CD14-positive monocyte (primary cell): ENCODE measurements around the gene TMEM59L. TPM values are rescaled to one million over a fixed set of nuclear protein-coding genes. Genes with fewer than 3 reads are reported as not detected.
"Not testable (repeated sequence)": the region's sequence is repeated elsewhere in the genome, so short reads cannot be mapped to it uniquely, and the experiment has no call there.

Experiments used
- DNase-seq, 3 donors: peaks; one replicate each; pipeline ENCODE4 v3.0.0-alpha.2; 2011 to 2022
- H2AFZ ChIP-seq: 2 replicates; pipeline ENCODE4 v1.6.0; 2012; ENCODE audit warnings: mild to moderate bottlenecking, low read depth, low read length, inconsistent platforms; ENCODE audit not compliant: insufficient read depth, poor library complexity, severe bottlenecking
- H3K27ac ChIP-seq, 2 donors: 1 replicate in 1 of 2; 2 replicates in 1 of 2; pipeline ENCODE4 v1.5.1; 2012 to 2013; ENCODE audit warnings: low read length in 2 of 2, control low read depth in 1 of 2, inconsistent platforms in 1 of 2, low read depth in 1 of 2, mild to moderate bottlenecking in 1 of 2
- H3K27me3 ChIP-seq, 2 donors: one replicate each; pipeline versions ENCODE4 v1.6.0 to v1.6.1; 2011 to 2013; ENCODE audit warnings: low read length in 2 of 2; ENCODE audit not compliant: control insufficient read depth in 2 of 2, insufficient read depth in 2 of 2
- H3K36me3 ChIP-seq, 2 donors: replicated peaks in 1 of 2; 1 replicate in 1 of 2; 2 replicates in 1 of 2; pipeline versions ENCODE4 v1.5.1 to v1.6.1; 2012 to 2013; ENCODE audit warnings: low read length in 2 of 2, control low read depth in 1 of 2, inconsistent platforms in 1 of 2, mild to moderate bottlenecking in 1 of 2; ENCODE audit not compliant: insufficient read depth in 2 of 2, control insufficient read depth in 1 of 2
- H3K4me1 ChIP-seq, 2 donors: 1 replicate in 1 of 2; 2 replicates in 1 of 2; pipeline versions ENCODE4 v1.5.1 to v1.6.1; 2012 to 2013; ENCODE audit warnings: low read length in 2 of 2, control low read depth in 1 of 2, inconsistent platforms in 1 of 2, mild to moderate bottlenecking in 1 of 2, moderate library complexity in 1 of 2; ENCODE audit not compliant: insufficient read depth in 2 of 2, control insufficient read depth in 1 of 2
- H3K4me2 ChIP-seq: replicated peaks from 2 replicates; pipeline ENCODE3; 2012; ENCODE audit warnings: low read length, moderate library complexity, mild to moderate bottlenecking; ENCODE audit not compliant: poor library complexity, severe bottlenecking; ENCODE audit errors: extremely low read depth
- H3K4me3 ChIP-seq, 3 experiments: fragments of 200-600 bp in 1 of 3; sonication (generic) in 1 of 3; replicated peaks in 1 of 3; 1 replicate in 2 of 3; 2 replicates in 1 of 3; pipeline ENCODE4 v1.5.1; 2011 to 2013; ENCODE audit warnings: low read length in 3 of 3, mild to moderate bottlenecking in 3 of 3, control low read depth in 2 of 3, low read depth in 2 of 3, inconsistent platforms in 1 of 3, moderate library complexity in 1 of 3
- H3K79me2 ChIP-seq: 2 replicates; pipeline ENCODE4 v1.6.0; 2012; ENCODE audit warnings: mild to moderate bottlenecking, control low read depth, inconsistent platforms, low read length, moderate library complexity; ENCODE audit not compliant: insufficient read depth
- H3K9ac ChIP-seq: 2 replicates; pipeline ENCODE4 v1.6.0; 2017; ENCODE audit warnings: low read length, mild to moderate bottlenecking; ENCODE audit not compliant: insufficient read depth, poor library complexity, severe bottlenecking
- H3K9me3 ChIP-seq, 2 donors: replicated peaks in 1 of 2; 1 replicate in 1 of 2; 2 replicates in 1 of 2; pipeline versions ENCODE4 v1.5.1 to v1.6.1; 2012 to 2013; ENCODE audit warnings: low read length in 2 of 2, control low read depth in 1 of 2; ENCODE audit not compliant: control insufficient read depth in 1 of 2, insufficient read depth in 1 of 2
- H4K20me1 ChIP-seq: 2 replicates; pipeline ENCODE4 v1.6.0; 2012; ENCODE audit warnings: mild to moderate bottlenecking, low read length, control low read depth, moderate library complexity; ENCODE audit not compliant: insufficient read depth
- H3K27ac Mint-ChIP-seq, 7 donors: one replicate each; pipeline ENCODE4 v1.8.0; 2020; ENCODE audit warnings: mild to moderate bottlenecking in 7 of 7, mixed read lengths in 7 of 7, moderate library complexity in 6 of 7, inconsistent platforms in 2 of 7
- H3K27me3 Mint-ChIP-seq, 3 donors: one replicate each; pipeline ENCODE4 v1.8.0; 2021 to 2022; ENCODE audit warnings: low read depth in 3 of 3, mild to moderate bottlenecking in 3 of 3, mixed read lengths in 3 of 3, moderate library complexity in 3 of 3, inconsistent platforms in 1 of 3
- H3K36me3 Mint-ChIP-seq, 2 donors: one replicate each; pipeline ENCODE4 v1.8.0; 2020; ENCODE audit warnings: mixed read lengths in 2 of 2, inconsistent platforms in 1 of 2, mild to moderate bottlenecking in 1 of 2
- H3K4me1 Mint-ChIP-seq: one replicate; pipeline ENCODE4 v1.8.0; 2020; ENCODE audit warnings: mild to moderate bottlenecking, mixed read lengths
- H3K4me3 Mint-ChIP-seq, 2 donors: one replicate each; pipeline ENCODE4 v1.8.0; 2020; ENCODE audit warnings: mild to moderate bottlenecking in 2 of 2, mixed read lengths in 2 of 2, moderate library complexity in 1 of 2
- H3K9me3 Mint-ChIP-seq, 7 donors: one replicate each; pipeline ENCODE4 v1.8.0; 2020 to 2022; ENCODE audit warnings: mixed read lengths in 7 of 7, mild to moderate bottlenecking in 6 of 7, moderate library complexity in 6 of 7, inconsistent platforms in 2 of 7
- CTCF ChIP-seq: fragments of 200-600 bp; IDR thresholded peaks from one replicate; pipeline ENCODE4 v1.8.0; 2022; ENCODE audit warnings: antibody characterized with exemption, mild to moderate bottlenecking
- WGBS: methylation state at CpG from one replicate; pipeline ENCODE4 v1.1.5; 2013; ENCODE audit warnings: missing lambda C conversion rate; ENCODE audit not compliant: insufficient coverage; 5-methylcytosine and 5-hydroxymethylcytosine counted together
- intact Hi-C, 2 donors: fragments of 100-400 bp; cut with micrococcal nuclease; formaldehyde crosslinking; loops; one replicate each; pipeline versions ENCODE4 v1.15.0 to v1.15.1; 2023
- polyA plus RNA-seq, 3 donors: library from polyadenylated mRNA; depleted of rRNA in 1 of 3; unstranded in 2 of 3; stranded (reverse) in 1 of 3; fragments of 300-500 nt in 2 of 3; fragments of >200 nt in 1 of 3; fragmentation: Illumina TruSeq in 2 of 3; gene quantifications; 1 replicate in 2 of 3; 2 replicates in 1 of 3; pipeline ENCODE4 v1.2.3, GENCODE V29; 2012 to 2021

The TMEM59L gene
- polyA plus RNA-seq, 3 donors = not detected

GRCh38 chr19:18599485-18599884 is 13.2 kb upstream of the TMEM59L start:
- Histone ChIP-seq H3K9me3 (peaks cover 0 to 6% of the 10 kb centered on the region in 2 donors), H3K4me2 (no peak overlapping the region), H3K4me3 (no peak overlapping the region), H4K20me1 (no peaks in the 10 kb centered on the region), H3K4me1 (peaks cover 14 to 21% of the 10 kb centered on the region in 2 donors), H3K79me2 (no peaks in the 10 kb centered on the region), H3K9ac (no peak overlapping the region), H3K36me3 (no peaks in the 10 kb centered on the region), H3K27ac (no peak overlapping the region), H3K27me3 (peaks cover 24 to 66% of the 10 kb centered on the region in 2 donors), H2AFZ (no peak overlapping the region)
- H3K4me1 Mint-ChIP-seq = peaks cover 17% of the 10 kb centered on the region
- intact Hi-C loops = no loop called here
- no peak for DNase-seq
- H3K27ac Mint-ChIP-seq = no peak overlapping the region
- 88% methylated on average over 18 of the region's 20 CpGs for WGBS
- H3K4me3 Mint-ChIP-seq = no peak overlapping the region
- peaks cover 0 to 10% (median 7%) of the 10 kb centered on the region in 7 donors for H3K9me3 Mint-ChIP-seq
- H3K27me3 Mint-ChIP-seq = peaks cover 65 to 88% (median 74%) of the 10 kb centered on the region in 3 donors
- peaks cover 0 to 9% of the 10 kb centered on the region in 2 donors for H3K36me3 Mint-ChIP-seq
- no peak for TF ChIP-seq CTCF

- H3K36me3 Mint-ChIP-seq, H3K4me1 Mint-ChIP-seq, H4K20me1 ChIP-seq, H3K9ac ChIP-seq, H3K27ac ChIP-seq, intact Hi-C loops, DNase-seq, H3K4me3 ChIP-seq, H3K27ac Mint-ChIP-seq, H3K36me3 ChIP-seq, H2AFZ ChIP-seq, H3K4me2 ChIP-seq, H3K79me2 ChIP-seq: not testable (repeated sequence)
- peaks cover 29 to 66% of the 10 kb centered on the region in 2 donors for H3K27me3 ChIP-seq
- Mint-ChIP-seq H3K27me3 (peaks cover 68 to 90% (median 75%) of the 10 kb centered on the region in 3 donors), H3K9me3 (peaks cover 0 to 16% (median 7%) of the 10 kb centered on the region in 7 donors), H3K4me3 (peak overlapping the region in 1 of 2 donors; percentile 51)
- peaks cover 0 to 18% of the 10 kb centered on the region in 2 donors for H3K9me3 ChIP-seq
- WGBS = 96% methylated on average over 9 of the region's 15 CpGs
- peaks cover 5 to 11% of the 10 kb centered on the region in 2 donors for H3K4me1 ChIP-seq
These were observed 11.8 kb upstream of the TMEM59L start for GRCh38 chr19:18600692-18601397.
